Middle frontal gyrus (tissue), 1 donor: Measurements from ENCODE around the gene ZNF304.
A peak's percentile ranks its signal among the peaks of the same experiment; 100 is the strongest.

Source experiments
- DNase-seq: peaks from one replicate; pipeline ENCODE4 v3.0.0-alpha.2; 2015; ENCODE audit warnings: low spot score; ENCODE audit errors: extremely low spot score

Gene ZNF304

DNA sequence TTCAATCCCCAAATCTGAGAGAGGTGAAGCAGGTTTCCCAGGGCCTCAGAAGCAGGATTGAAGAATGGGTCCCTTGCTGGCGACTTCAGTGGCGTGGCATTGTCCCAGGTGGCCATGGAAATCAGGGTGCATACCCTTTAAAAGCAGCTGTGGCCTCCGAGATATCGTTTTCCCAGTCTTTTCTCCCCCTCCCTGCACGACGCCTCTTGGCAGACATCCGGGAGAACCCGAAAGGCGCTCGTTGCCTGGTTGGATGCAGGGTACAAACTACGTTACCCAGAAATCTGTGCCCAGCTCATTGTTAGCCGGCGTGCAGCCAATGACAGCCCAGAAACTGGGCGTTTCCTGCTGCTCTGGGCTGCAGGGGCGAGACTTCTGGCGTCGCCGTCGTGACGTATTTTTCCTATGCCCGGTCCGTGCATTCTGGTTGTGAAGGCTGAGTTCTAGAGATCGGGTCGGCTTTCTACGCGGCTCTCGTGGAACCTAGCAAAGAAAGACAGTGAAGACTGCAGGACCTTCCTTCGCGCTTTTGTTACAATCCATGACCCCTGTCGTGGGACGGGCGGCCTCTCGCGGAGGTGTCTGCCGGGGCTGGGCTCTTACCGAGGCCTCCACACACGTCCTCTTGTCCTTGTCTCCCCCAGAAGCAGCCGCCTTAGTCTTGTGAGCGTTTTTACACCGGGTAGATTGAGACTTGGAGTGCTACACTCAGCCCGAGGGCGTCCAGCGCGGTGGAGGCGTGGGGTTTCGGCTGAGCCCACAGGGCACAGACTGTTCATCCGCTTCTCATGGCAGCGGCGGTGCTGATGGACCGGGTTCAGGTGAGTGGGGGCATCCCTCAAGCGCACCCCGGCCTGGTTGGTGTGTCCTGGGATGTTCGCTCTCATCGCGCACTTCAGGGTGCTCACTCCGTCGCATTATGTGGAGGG, at the start of gene ZNF304:
Gene ZNF304, plus strand, starts transcription at position 395 of the 929 bp plus-strand sequence. Its CDS starts 394 bp downstream, at position 789.
- DNase-seq = peak; percentile 98

DNA sequence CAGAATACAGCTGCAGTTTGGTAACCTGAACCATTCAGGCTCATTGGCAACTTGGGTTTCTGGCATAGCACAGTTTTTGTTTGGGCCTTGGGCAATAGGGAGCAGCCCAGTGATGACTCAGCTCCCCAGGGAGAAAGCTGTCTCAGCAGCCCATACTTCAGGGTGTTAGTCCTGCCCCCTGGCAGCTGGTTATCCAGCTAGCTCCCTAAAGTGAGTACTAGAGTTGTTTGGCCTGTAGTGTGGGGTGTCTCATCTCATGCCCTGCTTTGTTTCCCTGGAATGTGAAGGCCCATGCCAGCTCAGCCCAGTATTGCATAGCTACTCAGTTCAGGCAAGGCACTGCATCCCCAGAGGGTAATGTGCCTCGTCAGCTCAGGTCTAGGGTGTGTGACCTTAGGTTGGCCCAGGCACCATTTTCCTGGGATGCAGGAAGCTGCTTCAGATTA, 49.0 kb upstream of the ZNF304 start:
- DNase-seq = no peak

- DNase-seq = no peak
Measured at GRCh38 chr19:57302727-57303401, 48.2 kb upstream of the ZNF304 start.

GRCh38 chr19:57305056-57305455, 46.0 kb upstream of the ZNF304 start:
- DNase-seq = no peak

DNA sequence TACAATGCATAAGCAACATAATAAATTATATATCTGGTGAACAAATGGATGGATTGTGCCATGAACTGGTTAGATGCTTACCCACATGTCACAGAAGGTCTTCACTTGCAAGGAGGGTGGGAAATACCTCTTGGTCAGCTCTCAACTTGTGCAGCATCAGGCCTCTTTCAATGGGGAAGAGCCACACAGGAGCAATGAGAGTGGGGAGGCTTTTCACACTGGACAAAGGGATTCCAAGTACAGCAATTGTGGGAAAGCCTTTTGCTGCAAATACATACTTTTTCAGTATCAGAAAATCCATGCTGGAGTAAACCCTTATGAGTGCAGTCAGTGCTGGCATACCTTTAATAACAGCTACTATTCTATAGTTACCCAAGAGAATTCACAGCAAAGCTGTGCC, 42.6 kb upstream of the ZNF304 start:
- DNase-seq = no peak

DNA sequence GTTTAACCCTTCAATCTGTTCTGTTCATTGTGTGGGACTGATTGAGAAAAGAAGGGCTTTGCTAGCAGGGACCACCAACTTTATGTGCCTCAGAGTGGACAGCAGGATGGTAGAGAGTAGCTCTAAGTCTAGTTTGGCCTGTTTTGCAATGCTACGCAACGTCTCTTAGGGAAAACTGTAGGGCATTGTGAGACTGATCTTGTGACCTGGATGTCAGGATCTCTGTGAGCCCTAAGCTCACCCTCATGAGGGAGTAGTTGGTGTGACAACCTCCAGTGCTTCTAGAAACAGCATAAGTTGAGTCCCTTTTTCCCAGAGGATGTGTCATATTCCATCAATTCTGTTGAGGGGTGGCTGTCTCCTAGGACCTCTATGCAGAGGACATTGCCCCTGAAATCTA, 40.3 kb upstream of the ZNF304 start:
- DNase-seq = no peak

GRCh38 chr19:57314146-57314545, 36.9 kb upstream of the ZNF304 start:
- no peak for DNase-seq

- DNase-seq = no peak
Measured at GRCh38 chr19:57317503-57317902, 33.6 kb upstream of the ZNF304 start.

- DNase-seq = no peak
Measured at GRCh38 chr19:57319869-57320179, 31.2 kb upstream of the ZNF304 start.

GRCh38 chr19:57320180-57321084, 30.6 kb upstream of the ZNF304 start, which contains the start of gene ZNF543:
Gene ZNF543, plus strand, starts transcription at chr19:57320472. Its CDS starts 382 bp downstream, at chr19:57320854.
- DNase-seq = peak; percentile 97

GRCh38 chr19:57321116-57321515, 30.0 kb upstream of the ZNF304 start:
- no peak for DNase-seq

GRCh38 chr19:57321751-57322150, 29.3 kb upstream of the ZNF304 start:
- no peak for DNase-seq

GRCh38 chr19:57324992-57325391, 26.1 kb upstream of the ZNF304 start:
- DNase-seq = no peak

- no peak for DNase-seq
Measured at GRCh38 chr19:57327993-57328392, 23.1 kb upstream of the ZNF304 start.

GRCh38 chr19:57334191-57334590, 16.9 kb upstream of the ZNF304 start:
- no peak for DNase-seq

GRCh38 chr19:57338877-57339276, 12.2 kb upstream of the ZNF304 start:
- DNase-seq = no peak

DNA sequence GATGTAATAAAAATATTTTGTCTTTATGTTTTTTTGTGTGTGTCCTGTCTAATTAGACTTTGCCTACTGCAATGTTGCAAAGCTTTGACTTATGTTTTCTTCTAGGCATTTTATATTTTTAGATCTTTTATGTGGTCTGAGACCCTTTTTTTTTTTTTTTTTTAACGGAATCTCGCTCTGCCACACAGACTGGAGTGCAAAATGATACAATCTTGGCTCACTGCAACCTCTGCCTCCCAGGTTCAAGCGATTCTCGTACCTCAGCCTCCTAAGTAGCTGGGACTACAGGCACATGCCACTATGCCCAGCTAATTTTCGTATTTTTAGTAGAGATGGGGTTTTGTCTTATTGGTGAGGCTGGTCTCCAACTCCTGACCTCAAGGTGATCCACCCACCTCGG, 8.5 kb upstream of the ZNF304 start:
- no peak for DNase-seq

- no peak for DNase-seq
Measured at GRCh38 chr19:57348136-57348535, 2.9 kb upstream of the ZNF304 start.

- no peak for DNase-seq
Measured at GRCh38 chr19:57351867-57352266, 796 bp downstream of the ZNF304 start.

DNA sequence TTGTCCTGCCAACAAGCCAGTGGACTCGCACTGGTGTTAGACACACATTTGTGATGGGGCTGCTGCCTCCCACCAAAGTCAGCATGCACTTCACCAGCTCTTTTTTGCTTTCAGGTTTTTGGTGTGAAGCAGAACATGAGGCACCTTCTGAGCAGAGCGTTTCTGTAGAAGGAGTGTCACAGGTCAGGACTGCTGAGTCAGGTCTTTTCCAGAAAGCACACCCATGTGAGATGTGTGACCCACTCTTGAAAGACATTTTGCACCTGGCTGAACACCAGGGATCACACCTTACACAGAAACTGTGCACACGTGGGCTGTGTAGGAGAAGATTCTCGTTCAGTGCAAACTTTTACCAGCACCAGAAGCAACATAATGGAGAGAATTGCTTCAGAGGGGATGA, 4.8 kb downstream of the ZNF304 start:
- DNase-seq = no peak

GRCh38 chr19:57357406-57357805, 6.3 kb downstream of the ZNF304 start:
- no peak for DNase-seq

GRCh38 chr19:57359300-57359699, 8.2 kb downstream of the ZNF304 start:
- DNase-seq = no peak
